MM.1S (cell line): ENCODE measurements around the gene DCLRE1B.

Experiments
- DNase-seq: peaks from one replicate; pipeline ENCODE4 v3.0.0-alpha.2; 2015
- H2AFZ ChIP-seq: fragments of 300-600 bp; sonication (generic); 2 replicates; pipeline ENCODE4 v1.6.0; 2016; ENCODE audit warnings: antibody characterized with exemption, low read length
- H3F3A ChIP-seq: fragments of 300-600 bp; sonication (generic); 2 replicates; pipeline ENCODE4 v1.6.1; 2016; ENCODE audit warnings: mild to moderate bottlenecking, antibody characterized with exemption, low read length, moderate library complexity, mixed read lengths; ENCODE audit not compliant: insufficient read depth
- H3K27ac ChIP-seq: fragments of 300-600 bp; sonication (generic); 2 replicates; pipeline ENCODE4 v1.5.1; 2016; ENCODE audit warnings: mild to moderate bottlenecking, low read length
- H3K27me3 ChIP-seq: fragments of 300-600 bp; sonication (generic); replicated peaks from 2 replicates; pipeline ENCODE4 v1.6.0; 2016; ENCODE audit warnings: low read length; ENCODE audit not compliant: insufficient read depth
- H3K36me3 ChIP-seq: fragments of 300-600 bp; sonication (generic); replicated peaks from 2 replicates; pipeline ENCODE4 v1.6.1; 2016; ENCODE audit warnings: mild to moderate bottlenecking, low read length, mixed read lengths; ENCODE audit not compliant: insufficient read depth
- H3K4me1 ChIP-seq: fragments of 300-600 bp; sonication (generic); 2 replicates; pipeline ENCODE4 v1.6.1; 2016; ENCODE audit warnings: low read length, mixed read lengths
- H3K4me2 ChIP-seq: fragments of 300-600 bp; sonication (generic); 2 replicates; pipeline ENCODE4 v1.6.0; 2016; ENCODE audit warnings: low read depth, low read length
- H3K4me3 ChIP-seq: fragments of 300-600 bp; sonication (generic); 2 replicates; pipeline ENCODE4 v1.5.1; 2016; ENCODE audit warnings: low read length, mixed read lengths
- H3K79me2 ChIP-seq: fragments of 300-600 bp; sonication (generic); 2 replicates; pipeline ENCODE4 v1.6.1; 2016; ENCODE audit warnings: mixed run types, low read length, mixed read lengths
- H3K9ac ChIP-seq: fragments of 300-600 bp; sonication (generic); 2 replicates; pipeline ENCODE4 v1.6.1; 2016; ENCODE audit warnings: low read length, mixed read lengths
- H3K9me2 ChIP-seq: fragments of 300-600 bp; sonication (generic); replicated peaks from 2 replicates; pipeline ENCODE4 v1.6.1; 2016; ENCODE audit warnings: mild to moderate bottlenecking, low read length, mixed read lengths; ENCODE audit not compliant: insufficient read depth
- H3K9me3 ChIP-seq: fragments of 300-600 bp; sonication (generic); replicated peaks from 2 replicates; pipeline ENCODE4 v1.6.1; 2016; ENCODE audit warnings: mild to moderate bottlenecking, low read length, mixed read lengths; ENCODE audit not compliant: insufficient read depth
- H4K20me1 ChIP-seq: fragments of 300-600 bp; sonication (generic); 2 replicates; pipeline ENCODE4 v1.6.1; 2016; ENCODE audit warnings: mild to moderate bottlenecking, low read length, moderate library complexity, mixed read lengths; ENCODE audit not compliant: insufficient read depth
- CTCF ChIP-seq: fragments of 300-600 bp; sonication (generic); IDR thresholded peaks from 2 replicates; pipeline ENCODE4 v1.5.1; 2016; ENCODE audit warnings: antibody characterized with exemption, low read length, mixed read lengths
- EZH2 ChIP-seq: fragments of 300-600 bp; sonication (generic); optimal IDR thresholded peaks from 2 replicates; pipeline ENCODE3; 2017; ENCODE audit warnings: low read depth, mild to moderate bottlenecking, antibody characterized with exemption, low read length, mixed read lengths
- EZH2phosphoT487 ChIP-seq: fragments of 300-600 bp; sonication (generic); IDR thresholded peaks from 2 replicates; pipeline ENCODE4 v1.6.1; 2018; ENCODE audit warnings: antibody characterized with exemption, low read length

Gene DCLRE1B

GRCh38 chr1:113934511-113935055 is 29.5 kb downstream of the DCLRE1B start:
- Histone ChIP-seq H3K4me1 (peaks cover 26% of the 10 kb centered on the region; the same call in 1 of the 2 replicates), H3K9ac (no peak overlapping the region), H4K20me1 (no peaks in the 10 kb centered on the region), H3K9me2 (no peaks in the 10 kb centered on the region), H3K79me2 (peaks cover 100% of the 10 kb centered on the region), H3K27me3 (no peaks in the 10 kb centered on the region), H3K4me2 (no peak overlapping the region), H3F3A (peaks cover 13% of the 10 kb centered on the region), H3K4me3 (no peak overlapping the region), H3K9me3 (no peaks in the 10 kb centered on the region), H3K27ac (no peak overlapping the region), H2AFZ (no peak overlapping the region), H3K36me3 (no peaks in the 10 kb centered on the region)
- no peak for DNase-seq
- TF ChIP-seq EZH2: no peak

GRCh38 chr1:113935176-113935575 is 30.1 kb downstream of the DCLRE1B start:
- Histone ChIP-seq H3K9ac (no peak overlapping the region), H3K36me3 (no peaks in the 10 kb centered on the region), H2AFZ (no peak overlapping the region), H3K9me2 (no peaks in the 10 kb centered on the region), H3K27ac (no peak overlapping the region), H3K79me2 (peaks cover 99% of the 10 kb centered on the region), H3K4me2 (no peak overlapping the region), H4K20me1 (no peaks in the 10 kb centered on the region), H3K9me3 (no peaks in the 10 kb centered on the region), H3F3A (peaks cover 19% of the 10 kb centered on the region), H3K27me3 (no peaks in the 10 kb centered on the region), H3K4me3 (no peak overlapping the region), H3K4me1 (peaks cover 26% of the 10 kb centered on the region; the same call in 1 of the 2 replicates)
- TF ChIP-seq EZH2 (no peak), CTCF (no peak), EZH2phosphoT487 (no peak)
- no peak for DNase-seq

- no peak overlapping the region for H3K4me2 ChIP-seq
- no peak overlapping the region for H3K4me3 ChIP-seq
- H3K27me3 ChIP-seq: no peaks in the 10 kb centered on the region
- H4K20me1 ChIP-seq: no peaks in the 10 kb centered on the region
- TF ChIP-seq EZH2phosphoT487: no peak
- no peak for TF ChIP-seq EZH2
- TF ChIP-seq CTCF: no peak
- H3K9me3 ChIP-seq: no peaks in the 10 kb centered on the region
- peaks cover 91% of the 10 kb centered on the region for H3K79me2 ChIP-seq
- H3K9ac ChIP-seq: no peak overlapping the region
- H2AFZ ChIP-seq: no peak overlapping the region
- no peaks in the 10 kb centered on the region for H3K36me3 ChIP-seq
- DNase-seq: no peak
- H3K27ac ChIP-seq: no peak overlapping the region
- H3K4me1 ChIP-seq: peaks cover 29% of the 10 kb centered on the region
- peaks cover 23% of the 10 kb centered on the region for H3F3A ChIP-seq
- H3K9me2 ChIP-seq: no peaks in the 10 kb centered on the region
These were observed 30.8 kb downstream of the DCLRE1B start for GRCh38 chr1:113935970-113936369.

- H3K4me1 ChIP-seq: peaks cover 33% of the 10 kb centered on the region
- no peak overlapping the region for H3K4me3 ChIP-seq
- H3K4me2 ChIP-seq: no peak overlapping the region
- no peaks in the 10 kb centered on the region for H3K27me3 ChIP-seq
- TF ChIP-seq CTCF: no peak
- no peak for TF ChIP-seq EZH2
- no peak for TF ChIP-seq EZH2phosphoT487
- no peak overlapping the region for H2AFZ ChIP-seq
- peaks cover 25% of the 10 kb centered on the region for H3F3A ChIP-seq
- H3K27ac ChIP-seq: no peak overlapping the region
- H3K9ac ChIP-seq: no peak overlapping the region
- no peaks in the 10 kb centered on the region for H3K36me3 ChIP-seq
- H3K9me3 ChIP-seq: no peaks in the 10 kb centered on the region
- H4K20me1 ChIP-seq: no peaks in the 10 kb centered on the region
- DNase-seq: no peak
- H3K9me2 ChIP-seq: no peaks in the 10 kb centered on the region
- peaks cover 82% of the 10 kb centered on the region for H3K79me2 ChIP-seq
These were observed 32.0 kb downstream of the DCLRE1B start for GRCh38 chr1:113937146-113937545.
